Peyer's patch (tissue), 4 donors: ENCODE measurements around the gene SNRPA.

Experiments
- POLR2A ChIP-seq, 2 donors: fragments of 450-650 bp; IDR thresholded peaks; one replicate each; pipeline ENCODE4 v1.5.1; 2017; ENCODE audit warnings: antibody characterized with exemption in 2 of 2, mild to moderate bottlenecking in 2 of 2, moderate library complexity in 2 of 2
- TF ChIP-seq, protein P1 (sequence below), 6 experiments: fragments of 450-650 bp in 4 of 6; fragments of 200-600 bp in 2 of 6; sonication (generic) in 1 of 6; IDR thresholded peaks; one replicate each; pipeline ENCODE4 v1.5.1; 2017 to 2019; ENCODE audit warnings: antibody characterized with exemption in 6 of 6, mild to moderate bottlenecking in 3 of 6, moderate library complexity in 1 of 6

GRCh38 chr19:40717880-40718773 is 32.9 kb upstream of the SNRPA start:
- TF ChIP-seq, protein P1, sequence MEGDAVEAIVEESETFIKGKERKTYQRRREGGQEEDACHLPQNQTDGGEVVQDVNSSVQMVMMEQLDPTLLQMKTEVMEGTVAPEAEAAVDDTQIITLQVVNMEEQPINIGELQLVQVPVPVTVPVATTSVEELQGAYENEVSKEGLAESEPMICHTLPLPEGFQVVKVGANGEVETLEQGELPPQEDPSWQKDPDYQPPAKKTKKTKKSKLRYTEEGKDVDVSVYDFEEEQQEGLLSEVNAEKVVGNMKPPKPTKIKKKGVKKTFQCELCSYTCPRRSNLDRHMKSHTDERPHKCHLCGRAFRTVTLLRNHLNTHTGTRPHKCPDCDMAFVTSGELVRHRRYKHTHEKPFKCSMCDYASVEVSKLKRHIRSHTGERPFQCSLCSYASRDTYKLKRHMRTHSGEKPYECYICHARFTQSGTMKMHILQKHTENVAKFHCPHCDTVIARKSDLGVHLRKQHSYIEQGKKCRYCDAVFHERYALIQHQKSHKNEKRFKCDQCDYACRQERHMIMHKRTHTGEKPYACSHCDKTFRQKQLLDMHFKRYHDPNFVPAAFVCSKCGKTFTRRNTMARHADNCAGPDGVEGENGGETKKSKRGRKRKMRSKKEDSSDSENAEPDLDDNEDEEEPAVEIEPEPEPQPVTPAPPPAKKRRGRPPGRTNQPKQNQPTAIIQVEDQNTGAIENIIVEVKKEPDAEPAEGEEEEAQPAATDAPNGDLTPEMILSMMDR (IDR thresholded peaks at IDR 0.05) = no peak
- no peak for TF ChIP-seq POLR2A (IDR thresholded peaks at IDR 0.05)
